ENCODE measurements around the gene CCDC186. TPM values are rescaled to one million over a fixed set of nuclear protein-coding genes. Genes with fewer than 3 reads are reported as not detected.

The CCDC186 gene
- total and polyA plus RNA-seq, 2 of the 13 experiments (the other 11 are each of a cell fraction or from before 2014, with no cell fraction given): 4.2 to 11.8 TPM

GRCh38 chr10:114206902-114207301 lies 32.9 kb upstream of the CCDC186 start:
- in situ Hi-C loops (cut with HindIII; ENCODE audit: extremely low pct_ligation_motif_present, low pct_unique_long_range_greater_than_20kb) (no loop called here), intact Hi-C loops (cut with micrococcal nuclease; ENCODE audit: unreplicated experiment) (no loop called here)
- H3K4me3 ChIP-seq (replicated peaks in 1 of 3; ENCODE audit: insufficient read depth in 1 of 3, low read depth in 2 of 3, low read length in 3 of 3): no peak overlapping the region
- ATAC-seq (no peak), FAIRE-seq (no peak), DNase-seq (ENCODE audit: low spot score) (no peak)
- H2AFZ ChIP-seq (ENCODE audit: low read length): no peak overlapping the region
- H3K79me2 ChIP-seq (ENCODE audit: insufficient read depth, low read length): no peaks in the 10 kb centered on the region
- 3% methylated on average over 2 of the region's 2 CpGs for WGBS (ENCODE audit: low lambda C conversion rate)
- no peak overlapping the region for H3K27ac ChIP-seq (ENCODE audit: extremely low read length, insufficient read depth, low read length)
- ChIA-PET POLR2A (no interaction called here), CTCF (ENCODE audit: low intra/inter-chr PET ratio, low total read pairs) (no interaction called here)
- no peak for TF ChIP-seq CENPT (CRISPR knock-in tag; IDR thresholded peaks at IDR 0.05; ENCODE audit: low read depth)
- no peak for TF ChIP-seq ATF3 (CRISPR knock-in tag; IDR thresholded peaks at IDR 0.05)
- no peak for TF ChIP-seq ZNF225 (CRISPR knock-in tag; IDR thresholded peaks at IDR 0.05)
- TF ChIP-seq ZNF142 (CRISPR knock-in tag; IDR thresholded peaks at IDR 0.05): no peak
- TF ChIP-seq SALL1 (CRISPR knock-in tag; IDR thresholded peaks at IDR 0.05): no peak
- TF ChIP-seq DRAP1 (CRISPR knock-in tag; IDR thresholded peaks at IDR 0.05): no peak
- TF ChIP-seq GPN1 (CRISPR knock-in tag; IDR thresholded peaks at IDR 0.05; ENCODE audit: borderline replicate concordance): no peak
- no peak for TF ChIP-seq SCMH1 (CRISPR knock-in tag; IDR thresholded peaks at IDR 0.05; ENCODE audit: borderline replicate concordance)
- no peak for TF ChIP-seq KDM6A (CRISPR knock-in tag; IDR thresholded peaks at IDR 0.05; ENCODE audit: low read depth)
- no peak for TF ChIP-seq KLF15 (CRISPR knock-in tag; IDR thresholded peaks at IDR 0.05; ENCODE audit: borderline replicate concordance)
- TF ChIP-seq ZBTB14 (CRISPR knock-in tag; IDR thresholded peaks at IDR 0.05): no peak
- no peak for TF ChIP-seq RXRB (CRISPR knock-in tag; IDR thresholded peaks at IDR 0.05; ENCODE audit: borderline replicate concordance)
- no peak for TF ChIP-seq FOXA1 (IDR thresholded peaks at IDR 0.05)
- TF ChIP-seq FOXA1 (CRISPR knock-in tag; IDR thresholded peaks at IDR 0.05): no peak
- no peak for TF ChIP-seq EZH2 (conservative IDR thresholded peaks at IDR 0.05; ENCODE audit: low read depth, low read length)
- no peak for TF ChIP-seq ZNF501 (CRISPR knock-in tag; IDR thresholded peaks at IDR 0.05)
- no peak for TF ChIP-seq ZNF557 (CRISPR knock-in tag; IDR thresholded peaks at IDR 0.05)
- TF ChIP-seq CBX2 (IDR thresholded peaks at IDR 0.05; ENCODE audit: low read depth, low read length): no peak
- no peak for TF ChIP-seq CBX2 (CRISPR knock-in tag; IDR thresholded peaks at IDR 0.05; ENCODE audit: low read depth)
- TF ChIP-seq ZSCAN22 (CRISPR knock-in tag; IDR thresholded peaks at IDR 0.05): no peak
- TF ChIP-seq ZNF274 (CRISPR knock-in tag; IDR thresholded peaks at IDR 0.05): no peak
- H3K4me2 ChIP-seq (ENCODE audit: low read depth, low read length): no peak overlapping the region
- BruUV-seq (replicated peaks): no TSS peak
- peaks cover 0 to 43% of the 10 kb centered on the region in 2 experiments; a peak in 3 of 5 replicates for H3K27me3 ChIP-seq (ENCODE audit: control insufficient read depth in 1 of 2, insufficient read depth in 2 of 2, low read length in 2 of 2)
- no peak overlapping the region for H3K9ac ChIP-seq (ENCODE audit: insufficient read depth, low read depth, low read length)
- H4K20me1 ChIP-seq (ENCODE audit: insufficient read depth, low read length): no peaks in the 10 kb centered on the region
- no peaks in the 10 kb centered on the region for H3K9me3 ChIP-seq (ENCODE audit: low read length)
- no peaks in the 10 kb centered on the region for H3K36me3 ChIP-seq (replicated peaks in 1 of 2; ENCODE audit: control insufficient read depth in 1 of 2, insufficient read depth in 2 of 2, low read length in 2 of 2)
- no peaks in the 10 kb centered on the region for H3K4me1 ChIP-seq (ENCODE audit: insufficient read depth, low read length)

All from HepG2 (cell line).